GM19455 (cell line): ENCODE results near the gene ALDH18A1.
"Not testable (repeated sequence)": the region's sequence is repeated elsewhere in the genome, so short reads cannot be mapped to it uniquely, and the experiment has no call there.

Source experiments
- ATAC-seq: cut with Tn5 transposase; IDR thresholded peaks from one replicate; pipeline ENCODE4 v1.9.1; 2021; ENCODE audit not compliant: unreplicated experiment

ALDH18A1 gene

GRCh38 chr10:95656291-95657164 lies at the start of gene ALDH18A1:
TSS of gene ALDH18A1 (minus strand) at chr10:95656711. CDS start at chr10:95653377, 3,334 bp downstream.
- peak; percentile 89 for ATAC-seq

GRCh38 chr10:95698415-95698814 lies 41.9 kb upstream of the ALDH18A1 start:
- no peak for ATAC-seq

DNA sequence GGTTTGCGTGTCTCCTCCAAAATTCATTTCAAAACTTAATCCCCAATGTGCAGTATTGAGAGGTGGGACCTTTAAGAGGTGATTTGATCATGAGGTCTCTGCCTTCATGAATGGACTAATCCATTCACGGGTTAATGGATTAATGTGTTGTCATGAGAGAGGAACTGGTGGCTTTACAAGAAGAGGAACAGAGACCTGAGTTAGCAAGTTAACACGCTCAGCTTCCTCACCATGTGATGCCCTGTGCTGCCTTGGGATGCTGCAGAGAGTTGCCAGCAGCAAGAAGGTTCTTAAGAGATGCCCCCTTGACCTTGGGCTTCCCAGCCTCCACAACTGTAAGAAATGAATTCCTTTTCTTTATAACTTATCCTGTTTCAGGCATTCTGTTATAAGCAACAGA lies 40.9 kb upstream of the ALDH18A1 start:
- ATAC-seq: no peak

- ATAC-seq: no peak
Measured at GRCh38 chr10:95694665-95695064, 38.2 kb upstream of the ALDH18A1 start.

- peak; percentile 99 for ATAC-seq
Measured at GRCh38 chr10:95693668-95694534, 37.4 kb upstream of the ALDH18A1 start, which contains the start of gene TCTN3. TSS of gene TCTN3 (minus strand) at chr10:95693927. CDS start at chr10:95693899, 28 bp downstream.

- no peak for ATAC-seq
Measured at GRCh38 chr10:95693071-95693667, 36.7 kb upstream of the ALDH18A1 start.

- no peak for ATAC-seq
Measured at GRCh38 chr10:95691281-95691680, 34.8 kb upstream of the ALDH18A1 start.

DNA sequence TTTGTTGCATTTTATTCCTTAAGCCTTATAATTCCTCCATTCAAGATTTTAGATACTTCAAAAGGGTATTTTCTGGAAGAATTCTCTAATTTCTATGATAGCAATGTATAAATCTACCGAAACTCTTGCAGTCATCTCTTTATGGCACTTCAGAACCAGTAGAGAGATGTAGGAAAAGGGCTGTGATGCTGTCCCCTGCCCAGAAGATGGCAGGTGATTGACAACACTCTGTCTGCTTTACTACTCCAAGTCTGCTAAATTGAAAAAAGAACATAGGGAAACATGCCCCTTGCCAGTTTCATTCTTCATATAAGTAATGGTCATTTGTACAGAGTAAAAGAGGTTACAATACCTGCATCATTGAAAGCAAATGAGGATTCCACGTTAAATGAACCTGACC lies 32.1 kb upstream of the ALDH18A1 start:
- ATAC-seq: no peak

- ATAC-seq: no peak
Measured at GRCh38 chr10:95683966-95684365, 27.5 kb upstream of the ALDH18A1 start.

DNA sequence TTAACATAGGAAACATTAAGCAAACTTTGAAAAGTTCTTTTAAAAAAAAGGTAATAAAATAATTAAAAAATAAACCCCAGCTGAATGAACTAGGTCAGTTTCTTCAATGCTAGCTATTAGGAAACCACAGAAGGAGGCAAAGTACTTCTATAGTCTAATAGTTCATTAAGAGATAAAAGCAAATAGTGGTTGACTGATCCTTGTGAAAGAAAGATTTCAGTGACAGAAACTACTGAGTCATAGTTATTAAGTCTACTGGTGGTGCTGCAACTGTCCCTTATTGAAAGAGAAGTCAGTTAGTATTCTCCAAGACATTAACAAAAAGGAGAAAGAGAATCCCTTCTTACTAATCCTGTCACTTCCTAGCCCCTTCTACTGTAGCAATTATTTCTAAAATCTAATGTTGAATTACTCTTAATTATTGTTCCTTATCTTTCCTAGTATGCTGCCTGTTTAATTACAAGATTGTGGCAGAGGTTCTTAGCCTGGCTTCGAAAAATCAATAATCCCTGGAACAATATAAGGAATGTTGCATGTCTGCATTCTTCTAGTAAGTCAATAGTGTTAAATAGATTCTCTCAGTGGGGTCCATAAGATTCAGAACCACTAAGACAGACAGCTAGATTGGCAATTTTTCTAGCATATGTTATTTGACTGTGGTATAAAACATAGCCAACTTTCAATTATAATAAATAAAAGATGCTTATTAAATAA lies 19.0 kb upstream of the ALDH18A1 start:
- ATAC-seq: no peak

GRCh38 chr10:95674643-95675042 lies 18.1 kb upstream of the ALDH18A1 start:
- ATAC-seq: no peak

DNA sequence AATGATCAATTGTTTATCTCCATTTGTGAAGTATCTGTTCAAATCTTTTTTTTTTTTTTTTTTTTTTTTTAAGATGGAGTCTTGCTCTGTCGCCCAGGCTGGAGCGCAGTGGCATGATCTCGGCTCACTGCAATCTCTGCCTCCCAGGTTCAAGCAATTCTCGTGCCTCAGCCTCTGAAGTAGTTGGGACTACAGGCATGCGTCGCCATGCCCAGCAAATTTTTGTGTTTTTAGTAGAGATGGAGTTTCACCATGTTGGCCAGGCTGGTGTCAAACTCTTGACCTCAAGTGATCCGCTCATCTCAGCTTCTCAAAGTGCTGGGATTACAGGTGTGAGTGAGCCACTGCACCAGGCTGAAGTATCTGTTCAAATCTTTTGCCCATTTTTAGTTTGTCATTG lies 16.1 kb upstream of the ALDH18A1 start:
- ATAC-seq: not testable (repeated sequence)

- no peak for ATAC-seq
Measured at GRCh38 chr10:95664543-95664942, 8.0 kb upstream of the ALDH18A1 start.

- ATAC-seq: no peak
Measured at GRCh38 chr10:95663496-95663895, 7.0 kb upstream of the ALDH18A1 start.

GRCh38 chr10:95661818-95662217 lies 5.3 kb upstream of the ALDH18A1 start:
- ATAC-seq: no peak

DNA sequence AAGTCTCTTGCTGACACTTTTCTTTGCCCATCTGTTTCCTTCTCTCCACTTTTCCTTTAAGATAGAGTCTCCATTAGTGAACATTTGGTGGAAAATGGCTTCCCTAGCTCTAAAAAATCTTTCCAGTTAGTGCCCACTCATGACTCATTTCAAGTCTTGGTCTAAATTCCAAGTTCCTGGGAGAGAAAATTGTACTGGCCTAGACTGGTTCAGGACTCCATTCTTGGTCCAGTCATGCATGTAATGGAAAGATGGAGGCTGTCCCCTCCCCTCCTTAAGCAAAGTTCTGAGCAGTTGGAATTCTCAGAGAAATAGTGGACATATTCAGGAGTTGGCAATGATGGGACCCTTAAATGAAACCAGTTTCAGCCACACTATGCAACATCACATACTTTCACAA lies 3.8 kb upstream of the ALDH18A1 start:
- ATAC-seq: no peak

DNA sequence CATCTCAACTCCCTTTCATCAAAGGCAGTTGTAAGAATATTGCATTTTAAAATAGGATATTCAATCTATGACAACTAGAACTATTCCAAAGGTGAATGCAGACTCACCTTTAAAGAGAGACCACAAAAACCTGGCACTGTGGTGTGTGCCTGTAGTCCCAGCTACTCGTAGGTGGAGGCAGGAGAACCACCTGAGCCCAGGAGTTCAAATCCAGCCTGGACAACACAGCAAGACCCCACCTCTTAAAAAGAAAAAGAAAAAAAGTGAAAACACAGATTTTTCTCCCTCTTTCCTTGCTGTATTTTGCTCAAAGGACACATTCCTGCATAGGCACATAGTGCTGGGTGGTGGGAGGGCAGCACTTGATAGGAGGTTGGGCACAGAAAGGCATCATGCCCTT lies 739 bp upstream of the ALDH18A1 start:
- no peak for ATAC-seq

- ATAC-seq: peak; percentile 15
Measured at GRCh38 chr10:95655571-95656290, 780 bp downstream of the ALDH18A1 start.

GRCh38 chr10:95653895-95654294 lies 2.6 kb downstream of the ALDH18A1 start:
- no peak for ATAC-seq
